Esophagus muscularis mucosa (tissue), 4 donors: ENCODE data around the gene GJC2.

Source experiments
- EP300 ChIP-seq: sonication (generic); formaldehyde crosslinking; IDR thresholded peaks from one replicate; pipeline ENCODE4 v1.6.1; 2017; ENCODE audit warnings: antibody characterized with exemption
- POLR2A ChIP-seq: fragments of 450-650 bp; IDR thresholded peaks from one replicate; pipeline ENCODE4 v1.6.1; 2017; ENCODE audit warnings: antibody characterized with exemption, moderate library complexity, mild to moderate bottlenecking, low read depth
- POLR2AphosphoS5 ChIP-seq, 2 donors: sonication (generic); formaldehyde crosslinking; IDR thresholded peaks; one replicate each; pipeline ENCODE4 v1.6.1; 2017; ENCODE audit warnings: antibody characterized with exemption in 2 of 2
- TF ChIP-seq, protein P1 (sequence below), 3 experiments: fragments of 200-600 bp in 2 of 3; fragments of 450-650 bp in 1 of 3; sonication (generic) in 2 of 3; IDR thresholded peaks; one replicate each; pipeline ENCODE4 v1.5.1; 2017 to 2019; ENCODE audit warnings: antibody characterized with exemption in 3 of 3, mild to moderate bottlenecking in 2 of 3, moderate library complexity in 1 of 3

DNA sequence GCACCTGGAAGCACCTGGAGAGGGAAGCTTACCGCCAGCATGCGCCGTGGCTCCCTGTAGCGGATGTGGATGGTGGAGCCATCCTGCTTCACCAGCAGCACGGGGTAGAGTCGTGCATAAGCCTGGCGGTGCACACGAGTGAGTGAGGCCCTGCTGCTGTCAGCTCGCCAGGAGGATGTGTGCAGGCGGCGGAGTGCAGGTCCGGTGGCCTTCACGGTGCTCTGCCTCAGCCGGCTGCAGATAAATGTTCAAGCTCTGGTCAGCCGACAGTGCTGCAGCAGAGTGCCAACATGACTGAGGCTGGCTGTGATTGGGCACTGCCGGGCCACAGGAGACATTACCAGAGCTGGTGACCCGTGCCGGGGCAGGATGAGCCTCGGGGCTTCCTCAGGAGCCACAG is 42.1 kb upstream of the GJC2 start:
- TF ChIP-seq, protein P1, sequence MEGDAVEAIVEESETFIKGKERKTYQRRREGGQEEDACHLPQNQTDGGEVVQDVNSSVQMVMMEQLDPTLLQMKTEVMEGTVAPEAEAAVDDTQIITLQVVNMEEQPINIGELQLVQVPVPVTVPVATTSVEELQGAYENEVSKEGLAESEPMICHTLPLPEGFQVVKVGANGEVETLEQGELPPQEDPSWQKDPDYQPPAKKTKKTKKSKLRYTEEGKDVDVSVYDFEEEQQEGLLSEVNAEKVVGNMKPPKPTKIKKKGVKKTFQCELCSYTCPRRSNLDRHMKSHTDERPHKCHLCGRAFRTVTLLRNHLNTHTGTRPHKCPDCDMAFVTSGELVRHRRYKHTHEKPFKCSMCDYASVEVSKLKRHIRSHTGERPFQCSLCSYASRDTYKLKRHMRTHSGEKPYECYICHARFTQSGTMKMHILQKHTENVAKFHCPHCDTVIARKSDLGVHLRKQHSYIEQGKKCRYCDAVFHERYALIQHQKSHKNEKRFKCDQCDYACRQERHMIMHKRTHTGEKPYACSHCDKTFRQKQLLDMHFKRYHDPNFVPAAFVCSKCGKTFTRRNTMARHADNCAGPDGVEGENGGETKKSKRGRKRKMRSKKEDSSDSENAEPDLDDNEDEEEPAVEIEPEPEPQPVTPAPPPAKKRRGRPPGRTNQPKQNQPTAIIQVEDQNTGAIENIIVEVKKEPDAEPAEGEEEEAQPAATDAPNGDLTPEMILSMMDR (IDR thresholded peaks at IDR 0.05): no peak
- no peak for TF ChIP-seq POLR2A
- no peak for TF ChIP-seq POLR2AphosphoS5 (IDR thresholded peaks at IDR 0.05)
- no peak for TF ChIP-seq EP300
